ENCODE measurements around the gene ERCC8. TPM values are rescaled to one million over a fixed set of nuclear protein-coding genes. Genes with fewer than 3 reads are reported as not detected.

Gene ERCC8
- total and polyA plus RNA-seq, 4 donors, result 2.6 to 14.5 (median 6.2) TPM

- no peak for DNase-seq (ENCODE audit: low spot score)
- Histone ChIP-seq H3K4me1 (ENCODE audit: control insufficient read depth in 4 of 4, insufficient read depth in 4 of 4, low read length in 3 of 4) (no peaks in the 10 kb centered on the region), H3K9me3 (ENCODE audit: control insufficient read depth in 4 of 4, low read length in 3 of 4) (no peaks in the 10 kb centered on the region), H3K27ac (ENCODE audit: low read depth in 1 of 2, low read length in 2 of 2) (no peak overlapping the region), H3K36me3 (ENCODE audit: control insufficient read depth in 4 of 4, insufficient read depth in 3 of 4, low read depth in 1 of 4, low read length in 3 of 4) (peaks cover 0 to 2% (median under 1%) of the 10 kb centered on the region in 4 donors), H3K9ac (ENCODE audit: low read depth in 1 of 2, low read length in 2 of 2) (no peak overlapping the region), H3K4me3 (ENCODE audit: low read depth in 1 of 3, low read length in 3 of 3) (no peak overlapping the region), H3K27me3 (ENCODE audit: control insufficient read depth in 4 of 4, insufficient read depth in 4 of 4, low read length in 3 of 4) (no peaks in the 10 kb centered on the region)
- TF ChIP-seq NR2F2 (IDR thresholded peaks at IDR 0.05) (no peak), HNF4G (IDR thresholded peaks at IDR 0.05) (no peak), GABPA (IDR thresholded peaks at IDR 0.05 in 1 of 2, conservative IDR thresholded peaks at IDR 0.05 in 1 of 2) (no peak), CTCF (IDR thresholded peaks at IDR 0.05; ENCODE audit: low read depth, low read length, missing input control) (no peak), RXRA (IDR thresholded peaks at IDR 0.05) (no peak), ZBTB33 (IDR thresholded peaks at IDR 0.05) (no peak), JUND (IDR thresholded peaks at IDR 0.05) (no peak), RAD21 (IDR thresholded peaks at IDR 0.05) (no peak), MAX (IDR thresholded peaks at IDR 0.05) (no peak), ATF3 (IDR thresholded peaks at IDR 0.05) (no peak), EGR1 (IDR thresholded peaks at IDR 0.05; ENCODE audit: low read depth in 2 of 2) (no peak), YY1 (IDR thresholded peaks at IDR 0.05) (no peak), TAF1 (conservative IDR thresholded peaks at IDR 0.05) (no peak)
- WGBS, result 98% methylated on average over 1 of the region's 1 CpG
Measured at GRCh38 chr5:60887096-60887495, 57.8 kb downstream of the ERCC8 start.

GRCh38 chr5:60886158-60886557 is 58.7 kb downstream of the ERCC8 start:
- Histone ChIP-seq H3K4me1 (ENCODE audit: control insufficient read depth in 4 of 4, insufficient read depth in 4 of 4, low read length in 3 of 4) (no peaks in the 10 kb centered on the region), H3K4me3 (ENCODE audit: low read depth in 1 of 3, low read length in 3 of 3) (no peak overlapping the region), H3K9me3 (ENCODE audit: control insufficient read depth in 4 of 4, low read length in 3 of 4) (no peaks in the 10 kb centered on the region), H3K27me3 (ENCODE audit: control insufficient read depth in 4 of 4, insufficient read depth in 4 of 4, low read length in 3 of 4) (no peaks in the 10 kb centered on the region), H3K36me3 (ENCODE audit: control insufficient read depth in 4 of 4, insufficient read depth in 3 of 4, low read depth in 1 of 4, low read length in 3 of 4) (peaks cover 0 to 2% (median under 1%) of the 10 kb centered on the region in 4 donors), H3K27ac (ENCODE audit: low read depth in 1 of 2, low read length in 2 of 2) (no peak overlapping the region), H3K9ac (ENCODE audit: low read depth in 1 of 2, low read length in 2 of 2) (no peak overlapping the region)
- WGBS, result 90% methylated on average over 5 of the region's 5 CpGs
- no peak for DNase-seq (ENCODE audit: low spot score)
- TF ChIP-seq EGR1 (IDR thresholded peaks at IDR 0.05; ENCODE audit: low read depth in 2 of 2) (no peak), ATF3 (IDR thresholded peaks at IDR 0.05) (no peak), FOXA1 (IDR thresholded peaks at IDR 0.05) (no peak), YY1 (IDR thresholded peaks at IDR 0.05) (no peak), MAX (IDR thresholded peaks at IDR 0.05) (no peak), CTCF (IDR thresholded peaks at IDR 0.05; ENCODE audit: low read depth, low read length, missing input control) (no peak), NR2F2 (IDR thresholded peaks at IDR 0.05) (no peak), GABPA (IDR thresholded peaks at IDR 0.05 in 1 of 2, conservative IDR thresholded peaks at IDR 0.05 in 1 of 2) (no peak)

Data from liver (tissue), 9 donors.